DOHH2 (cell line): ENCODE data around the gene RASGRP4.

Experiments
- CTCF ChIP-seq: fragments of 200-600 bp; sonication (generic); IDR thresholded peaks from one replicate; pipeline ENCODE4 v1.5.1; 2014; ENCODE audit warnings: antibody characterized with exemption, mild to moderate bottlenecking, low read depth, low read length; ENCODE audit not compliant: poor library complexity, severe bottlenecking
- EZH2phosphoT487 ChIP-seq: fragments of 200-600 bp; sonication (generic); IDR thresholded peaks from 2 replicates; pipeline ENCODE4 v1.6.1; 2017; ENCODE audit warnings: borderline replicate concordance, mild to moderate bottlenecking, antibody characterized with exemption, low read length, moderate library complexity, mixed read lengths

GRCh38 chr19:38404858-38405257 is 21.2 kb downstream of the RASGRP4 start:
- TF ChIP-seq CTCF (no peak), EZH2phosphoT487 (no peak)
